Fibroblast of mammary gland (primary cell): ENCODE results near the gene HTRA2.
A peak's percentile ranks its signal among the peaks of the same experiment; 100 is the strongest.

Experiments
- DNase-seq: peaks from one replicate; pipeline ENCODE4 v3.0.0-alpha.2; 2010; ENCODE audit warnings: low read depth
- H3K4me3 ChIP-seq: 2 replicates; pipeline ENCODE4 v1.5.1; 2011; ENCODE audit warnings: low read depth, mild to moderate bottlenecking, low read length, moderate library complexity; ENCODE audit not compliant: control insufficient read depth
- TF ChIP-seq, protein P1 (sequence below): conservative IDR thresholded peaks from 2 replicates; pipeline ENCODE4 v1.5.1; 2011; ENCODE audit warnings: low read depth, low read length, inconsistent platforms; ENCODE audit not compliant: control insufficient read depth, insufficient read depth

HTRA2 gene

GRCh38 chr2:74536166-74536950 is 6.6 kb downstream of the HTRA2 start:
- TF ChIP-seq, protein P1, sequence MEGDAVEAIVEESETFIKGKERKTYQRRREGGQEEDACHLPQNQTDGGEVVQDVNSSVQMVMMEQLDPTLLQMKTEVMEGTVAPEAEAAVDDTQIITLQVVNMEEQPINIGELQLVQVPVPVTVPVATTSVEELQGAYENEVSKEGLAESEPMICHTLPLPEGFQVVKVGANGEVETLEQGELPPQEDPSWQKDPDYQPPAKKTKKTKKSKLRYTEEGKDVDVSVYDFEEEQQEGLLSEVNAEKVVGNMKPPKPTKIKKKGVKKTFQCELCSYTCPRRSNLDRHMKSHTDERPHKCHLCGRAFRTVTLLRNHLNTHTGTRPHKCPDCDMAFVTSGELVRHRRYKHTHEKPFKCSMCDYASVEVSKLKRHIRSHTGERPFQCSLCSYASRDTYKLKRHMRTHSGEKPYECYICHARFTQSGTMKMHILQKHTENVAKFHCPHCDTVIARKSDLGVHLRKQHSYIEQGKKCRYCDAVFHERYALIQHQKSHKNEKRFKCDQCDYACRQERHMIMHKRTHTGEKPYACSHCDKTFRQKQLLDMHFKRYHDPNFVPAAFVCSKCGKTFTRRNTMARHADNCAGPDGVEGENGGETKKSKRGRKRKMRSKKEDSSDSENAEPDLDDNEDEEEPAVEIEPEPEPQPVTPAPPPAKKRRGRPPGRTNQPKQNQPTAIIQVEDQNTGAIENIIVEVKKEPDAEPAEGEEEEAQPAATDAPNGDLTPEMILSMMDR = no peak

GRCh38 chr2:74537140-74537539 is 7.4 kb downstream of the HTRA2 start:
- DNase-seq = no peak
- TF ChIP-seq, protein P1 = no peak
- no peak overlapping the region for H3K4me3 ChIP-seq

More at GRCh38 chr2:74536166-74536950, 6.6 kb downstream of the HTRA2 start:
- DNase-seq = no peak
- H3K4me3 ChIP-seq = no peak overlapping the region

DNA sequence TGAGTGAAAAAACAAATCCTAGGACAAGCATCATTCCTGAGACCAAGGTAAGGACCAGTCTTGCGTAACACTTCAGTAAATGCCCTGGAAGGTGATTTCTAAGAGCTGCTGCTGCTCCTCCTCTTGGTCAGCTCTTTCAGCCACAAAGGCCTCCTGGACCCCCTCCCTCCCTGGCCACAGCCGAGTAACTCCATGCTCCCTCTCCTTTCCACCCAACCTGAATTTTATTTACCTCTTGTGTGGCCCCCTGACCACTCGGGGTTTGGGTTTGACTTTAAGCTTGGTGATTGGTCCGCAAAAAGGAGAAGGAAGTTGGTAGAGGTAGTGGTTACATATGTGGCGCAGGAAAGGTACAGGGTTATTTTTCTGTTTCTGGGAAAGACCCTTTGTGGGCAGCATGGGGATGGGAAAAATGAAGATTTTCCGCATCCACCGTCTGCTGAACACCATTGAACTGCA is 9.2 kb downstream of the HTRA2 start:
- DNase-seq = no peak
- no peak overlapping the region for H3K4me3 ChIP-seq
- TF ChIP-seq, protein P1 = no peak

DNA sequence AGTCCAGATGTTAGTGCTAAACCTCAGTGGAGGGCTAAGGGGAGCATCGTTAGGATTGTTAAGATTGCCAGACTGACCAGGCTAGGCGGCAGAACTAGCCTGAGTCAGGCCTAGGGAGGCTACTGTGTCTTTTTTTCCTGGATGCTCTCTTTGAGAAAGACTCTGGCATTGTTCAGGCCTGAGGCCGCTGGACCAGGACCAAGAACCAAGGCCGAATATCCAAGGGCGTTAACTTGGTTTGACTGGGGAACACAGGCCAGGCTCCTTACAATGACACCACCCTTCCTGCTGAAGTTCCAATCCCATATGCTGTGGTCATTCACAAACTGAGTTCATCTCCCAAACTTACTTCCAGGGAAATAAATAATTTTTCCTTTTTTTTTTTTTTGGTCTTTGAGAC is 10.6 kb downstream of the HTRA2 start:
- H3K4me3 ChIP-seq = no peak overlapping the region

DNA sequence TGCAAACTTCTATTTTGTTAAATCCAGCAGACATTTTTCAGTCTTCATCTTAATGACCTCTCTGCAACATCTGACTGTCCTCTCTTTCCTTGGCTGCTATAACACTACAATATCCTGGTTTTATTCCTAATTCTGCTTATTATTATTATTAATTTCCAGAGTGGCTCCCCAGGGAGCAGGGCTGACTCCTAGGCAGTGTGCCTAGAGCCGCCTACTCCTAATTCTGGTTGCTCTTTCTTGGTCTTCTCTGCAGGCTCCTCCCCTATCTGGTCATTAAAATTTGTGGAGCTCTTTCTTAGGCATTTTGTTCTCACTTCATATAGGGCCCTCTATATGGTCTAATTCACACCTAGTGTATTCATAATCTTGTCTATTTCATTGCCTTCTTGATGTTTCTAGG is 13.2 kb downstream of the HTRA2 start:
- DNase-seq = peak; percentile 22
- TF ChIP-seq, protein P1 = no peak
- no peak overlapping the region for H3K4me3 ChIP-seq

More for the DNA sequence above, 10.6 kb downstream of the HTRA2 start:
- DNase-seq = peak; percentile 49
- TF ChIP-seq, protein P1 = no peak

- no peak overlapping the region for H3K4me3 ChIP-seq
- no peak for DNase-seq
- TF ChIP-seq, protein P1 = peak; percentile 10
Observed at GRCh38 chr2:74544634-74545033, 14.9 kb downstream of the HTRA2 start.

GRCh38 chr2:74546004-74546403 is 16.3 kb downstream of the HTRA2 start:
- H3K4me3 ChIP-seq = no peak overlapping the region
- TF ChIP-seq, protein P1 = no peak
- DNase-seq = no peak
